Breast epithelium (tissue), 3 donors: ENCODE results near the gene SHC3.

Experiments
- CTCF ChIP-seq, 3 donors: fragments of 450-650 bp; IDR thresholded peaks; one replicate each; pipeline ENCODE4 v1.5.1; 2016 to 2017; ENCODE audit warnings: antibody characterized with exemption in 3 of 3, mild to moderate bottlenecking in 3 of 3, moderate library complexity in 3 of 3
- POLR2A ChIP-seq: fragments of 450-650 bp; IDR thresholded peaks from one replicate; pipeline ENCODE4 v1.6.1; 2016; ENCODE audit warnings: antibody characterized with exemption, mild to moderate bottlenecking, moderate library complexity

- TF ChIP-seq CTCF (IDR thresholded peaks at IDR 0.05), result no peak
- TF ChIP-seq POLR2A, result no peak
Measured at GRCh38 chr9:89115426-89115825, 63.2 kb downstream of the SHC3 start.
